K562 (cell line): ENCODE results near the gene DNASE1L3. TPM values are rescaled to one million over a fixed set of nuclear protein-coding genes. Genes with fewer than 3 reads are reported as not detected.
A peak's percentile ranks its signal among the peaks of the same experiment; 100 is the strongest.

Experiments
- ATAC-seq: fragments of 200-7000 bp; cut with Tn5 transposase; 3 replicates; pipeline ENCODE4 v1.9.1; 2020; ENCODE audit warnings: moderate library complexity
- BruUV-seq: library from RNA; stranded (reverse); fragments of 400-500 nt; replicated peaks from 2 replicates; lab custom pipeline; 2021; lab: Mats Ljungman, UMichigan
- CTCF ChIA-PET: fragments of 300-600 bp; formaldehyde crosslinking; extraction: SDS; loops from one replicate; lab custom pipeline; 2021; ENCODE audit warnings: low intra/inter-chr PET ratio; lab: Yijun Ruan, JAX
- POLR2A ChIA-PET: fragments of 300-600, 350-650 bp; sonication (Branson Sonifier 250); formaldehyde crosslinking; extraction: SDS; loops from one replicate; lab custom pipeline; 2021; ENCODE audit warnings: antibody characterized with exemption, inconsistent platforms; lab: Yijun Ruan, JAX
- DNase-seq, 4 experiments: peaks; one replicate each; pipeline versions ENCODE4 v3.0.0 to v3.0.0-alpha.2; 2011 to 2018; ENCODE audit warnings: low spot score in 3 of 4, mixed read lengths in 3 of 4; ENCODE audit errors: extremely low read depth in 1 of 4
- FAIRE-seq: peaks from 2 replicates; lab custom pipeline; 2011; peaks lifted over from hg19 to GRCh38; lab: Jason Lieb, UNC
- H2AFZ ChIP-seq: 2 replicates; pipeline ENCODE4 v1.6.0; 2011; ENCODE audit warnings: low read depth, low read length, control low read depth, inconsistent platforms
- H3K27ac ChIP-seq: fragments of 200-600 bp; 3 replicates; pipeline ENCODE4 v1.8.0; 2011; ENCODE audit warnings: low read depth, mild to moderate bottlenecking, control low read depth, inconsistent platforms, low read length, moderate library complexity, mixed read lengths; ENCODE audit errors: extremely low read depth
- H3K27me3 ChIP-seq, 2 experiments: fragments of 300-600 bp in 1 of 2; 2 replicates in 1 of 2; 3 replicates in 1 of 2; pipeline versions ENCODE4 v1.6.0 to v1.8.0; 2011; ENCODE audit warnings: inconsistent platforms in 2 of 2, low read length in 2 of 2, mild to moderate bottlenecking in 1 of 2, mixed read lengths in 1 of 2, moderate library complexity in 1 of 2; ENCODE audit not compliant: control insufficient read depth in 2 of 2, insufficient read depth in 2 of 2
- H3K36me3 ChIP-seq: fragments of 300-600 bp; 3 replicates; pipeline ENCODE4 v1.8.0; 2011; ENCODE audit warnings: mild to moderate bottlenecking, low read length, inconsistent platforms; ENCODE audit not compliant: control insufficient read depth, insufficient read depth
- H3K4me1 ChIP-seq, 2 experiments: fragments of 200-600 bp in 1 of 2; replicated peaks in 1 of 2; 2 replicates in 1 of 2; 3 replicates in 1 of 2; pipeline versions ENCODE4 v1.5.1 to v1.8.0; 2011; ENCODE audit warnings: inconsistent platforms in 2 of 2, low read length in 2 of 2, mild to moderate bottlenecking in 1 of 2, mixed read lengths in 1 of 2, moderate library complexity in 1 of 2; ENCODE audit not compliant: control insufficient read depth in 2 of 2, insufficient read depth in 2 of 2
- H3K4me2 ChIP-seq: 2 replicates; pipeline ENCODE4 v1.6.1; 2011; ENCODE audit warnings: low read length, control low read depth, inconsistent platforms, mixed read lengths; ENCODE audit not compliant: insufficient read depth
- H3K4me3 ChIP-seq: fragments of 200-600 bp; sonication (generic), shearing (Covaris generic); 2 replicates; pipeline ENCODE4 v1.5.1; 2016; ENCODE audit warnings: control low read depth, inconsistent platforms
- H3K79me2 ChIP-seq: fragments of 200-600 bp; 3 replicates; pipeline ENCODE4 v1.8.0; 2011; ENCODE audit warnings: low read length, inconsistent platforms; ENCODE audit not compliant: control insufficient read depth, insufficient read depth
- H3K9ac ChIP-seq, 2 experiments: 2 replicates each; pipeline versions ENCODE4 v1.6.0 to v1.6.1; 2011; ENCODE audit warnings: low read depth in 2 of 2, low read length in 2 of 2, control low read depth in 1 of 2, inconsistent platforms in 1 of 2, mild to moderate bottlenecking in 1 of 2, mixed read lengths in 1 of 2; ENCODE audit not compliant: insufficient read depth in 1 of 2
- H3K9me1 ChIP-seq: one replicate; pipeline ENCODE4 v1.6.0; 2011; ENCODE audit warnings: inconsistent platforms, mild to moderate bottlenecking, low read length, moderate library complexity; ENCODE audit not compliant: control insufficient read depth, insufficient read depth
- H3K9me3 ChIP-seq: replicated peaks from 2 replicates; pipeline ENCODE4 v1.5.1; 2011; ENCODE audit warnings: low read depth, low read length, inconsistent platforms; ENCODE audit not compliant: control insufficient read depth, insufficient read depth
- H4K20me1 ChIP-seq: replicated peaks from 2 replicates; pipeline ENCODE4 v1.6.1; 2011; ENCODE audit warnings: low read length, inconsistent platforms, mixed read lengths; ENCODE audit not compliant: control insufficient read depth, insufficient read depth
- ATF7 ChIP-seq: fragments of 450-650 bp; IDR thresholded peaks from 2 replicates; pipeline ENCODE4 v1.7.1; 2014; ENCODE audit warnings: mild to moderate bottlenecking, moderate library complexity
- BCOR ChIP-seq: fragments of 450-650 bp; IDR thresholded peaks from 2 replicates; pipeline ENCODE4 v1.6.1; 2016
- DDX20 ChIP-seq: fragments of 450-650 bp; IDR thresholded peaks from 2 replicates; pipeline ENCODE4 v1.6.1; 2016; ENCODE audit warnings: missing genetic modification characterization, low read depth, mild to moderate bottlenecking, missing compliant biosample characterization, moderate library complexity
- ETV6 ChIP-seq, 3 experiments: fragments of 150-350 bp in 1 of 3; sonication (generic) in 1 of 3; formaldehyde crosslinking in 1 of 3; IDR thresholded peaks; 2 replicates each; pipeline versions ENCODE4 v1.6.1 to v1.8.0; 2014 to 2022; ENCODE audit warnings: borderline replicate concordance in 2 of 3, low read depth in 2 of 3, antibody characterized with exemption in 1 of 3, low read length in 1 of 3, mild to moderate bottlenecking in 1 of 3, missing genetic modification reagents in 1 of 3
- FOXO4 ChIP-seq: fragments of 450-650 bp; formaldehyde crosslinking; IDR thresholded peaks from 2 replicates; pipeline ENCODE4 v1.4.0; 2020; ENCODE audit warnings: mild to moderate bottlenecking, moderate library complexity
- HDAC1 ChIP-seq, 2 experiments: fragments of 450-650 bp; IDR thresholded peaks; 2 replicates each; pipeline ENCODE4 v1.6.1; 2016 to 2017; ENCODE audit warnings: inconsistent platforms in 1 of 2, mild to moderate bottlenecking in 1 of 2, moderate library complexity in 1 of 2
- KDM1A ChIP-seq, 2 experiments: fragments of 450-650 bp; IDR thresholded peaks; 2 replicates each; pipeline ENCODE4 v1.6.1; 2016; ENCODE audit warnings: mild to moderate bottlenecking in 2 of 2
- NCOR1 ChIP-seq: fragments of 450-650 bp; IDR thresholded peaks from 2 replicates; pipeline ENCODE4 v1.6.1; 2016; ENCODE audit warnings: mild to moderate bottlenecking, moderate library complexity
- NFYB ChIP-seq: IDR thresholded peaks from 2 replicates; pipeline ENCODE4 v1.6.1; 2011; ENCODE audit warnings: mild to moderate bottlenecking, moderate library complexity; ENCODE audit not compliant: insufficient read length; ENCODE audit errors: extremely low read depth
- PRPF4 ChIP-seq: fragments of 200-400 bp; formaldehyde crosslinking; IDR thresholded peaks from one replicate; pipeline ENCODE4 v1.6.1; 2017; ENCODE audit warnings: low read length, low read depth, mild to moderate bottlenecking; ENCODE audit not compliant: insufficient read depth, poor library complexity, severe bottlenecking
- RBM14 ChIP-seq: fragments of 200-400 bp; formaldehyde crosslinking; IDR thresholded peaks from 2 replicates; pipeline ENCODE4 v1.6.1; 2018; ENCODE audit warnings: low read depth, mild to moderate bottlenecking, low read length, moderate library complexity, borderline replicate concordance; ENCODE audit not compliant: insufficient read depth
- RBM25 ChIP-seq: fragments of 200-400 bp; formaldehyde crosslinking; IDR thresholded peaks from 2 replicates; pipeline ENCODE4 v1.6.1; 2018; ENCODE audit warnings: low read length, low read depth, moderate library complexity; ENCODE audit not compliant: severe bottlenecking
- SMARCA5 ChIP-seq: fragments of 450-650 bp; IDR thresholded peaks from 2 replicates; pipeline ENCODE4 v1.6.1; 2016
- ZBTB34 ChIP-seq: fragments of 250-450 bp; sonication (Bioruptor Pico); IDR thresholded peaks from 2 replicates; pipeline ENCODE4 v1.8.0; 2021; ENCODE audit warnings: mild to moderate bottlenecking, moderate library complexity
- ZNF197 ChIP-seq: fragments of 200-800 bp; sonication (Bioruptor generic); IDR thresholded peaks from 2 replicates; pipeline ENCODE4 v1.6.1; 2016; ENCODE audit warnings: low read depth, missing genetic modification characterization, missing compliant biosample characterization
- ZNF23 ChIP-seq: fragments of 250-450 bp; sonication (Bioruptor Pico); IDR thresholded peaks from 2 replicates; pipeline ENCODE4 v1.4.0; 2020; ENCODE audit warnings: mild to moderate bottlenecking
- WGBS: fragments of 100-300 bp; shearing (Covaris generic); methylation state at CpG from one replicate; pipeline ENCODE4 v1.1.6; 2016; ENCODE audit warnings: low coverage, mixed read lengths; ENCODE audit not compliant: insufficient coverage; ENCODE audit errors: missing lambda C conversion rate; 5-methylcytosine and 5-hydroxymethylcytosine counted together
- in situ Hi-C: fragments of 300-500 bp; cut with MboI; formaldehyde crosslinking; loops from 4 replicates; pipeline ENCODE4 v1.15.0; 2018; ENCODE audit warnings: inconsistent platforms, mixed read lengths
- intact Hi-C: fragments of 100-400 bp; cut with micrococcal nuclease; formaldehyde crosslinking; loops from 2 replicates; pipeline ENCODE4 v1.14.2; 2022
- polyA plus RNA-seq, 8 experiments: library from polyadenylated mRNA; depleted of rRNA in 4 of 8; stranded (reverse) in 5 of 8; unstranded in 3 of 8; fragments of >200 nt; fragmentation: Nextera tagmentation in 2 of 8; fragmentation: Illumina TruSeq in 1 of 8; extraction: Ambion mirVana in 2 of 8; extraction: Trizol in 1 of 8; gene quantifications; 2 replicates each; pipeline versions ENCODE4 v1.2.1 to v1.2.3, GENCODE V29; 2011 to 2014; ENCODE audit warnings: inconsistent platforms in 1 of 8, missing spikeins in 1 of 8
- total RNA-seq, 7 experiments: library from RNA; depleted of rRNA in 6 of 7; stranded (reverse); fragments of >200 nt in 6 of 7; fragmentation: Illumina TruSeq in 2 of 7; extraction: Trizol in 2 of 7; gene quantifications; 2 replicates each; pipeline versions ENCODE4 v1.2.1 to v1.2.3, GENCODE V29; 2011 to 2021; ENCODE audit warnings: low replicate concordance in 1 of 7
- TF ChIP-seq, protein P1 (sequence below): fragments of 450-650 bp; formaldehyde crosslinking; IDR thresholded peaks from 2 replicates; pipeline ENCODE4 v1.4.0; 2020; ENCODE audit warnings: mild to moderate bottlenecking, moderate library complexity

Gene DNASE1L3
- total and polyA plus RNA-seq, 9 of the 15 experiments (the other 6 are each of a cell fraction or from before 2014, with no cell fraction given), result 0.06 TPM; not detected in 8

DNA sequence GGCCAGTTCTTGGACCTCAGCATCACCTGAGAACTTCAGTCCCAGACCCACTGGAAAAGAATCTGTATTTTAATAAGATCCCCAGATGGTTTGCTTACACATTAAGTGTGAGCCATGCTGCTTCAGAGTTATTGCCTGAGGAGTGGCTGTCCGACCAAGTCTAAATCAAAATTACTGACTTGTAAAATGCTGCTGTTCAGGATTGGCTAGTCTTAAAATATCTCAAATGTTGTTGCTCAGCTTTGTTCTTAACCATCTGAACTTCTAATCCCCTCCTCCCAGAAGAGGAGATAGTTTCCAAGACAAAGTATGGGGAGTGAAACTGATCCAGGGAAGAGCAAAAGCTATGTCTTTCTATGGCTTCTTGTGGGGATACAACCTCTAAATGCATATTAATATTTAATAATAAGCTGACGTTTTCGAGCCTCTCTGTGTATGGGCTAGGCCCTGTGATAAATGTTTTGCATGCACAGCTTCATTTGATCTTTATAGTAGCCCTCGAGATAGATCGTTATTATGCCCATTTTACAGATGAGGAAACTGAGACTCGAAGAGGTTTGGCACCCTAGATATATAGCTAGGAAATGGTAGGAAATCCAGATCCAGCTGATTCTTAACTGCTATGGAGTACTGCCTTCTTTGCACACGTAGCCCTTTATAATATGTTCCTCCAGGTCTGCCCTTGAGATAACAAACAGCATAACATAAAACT lies 52.2 kb downstream of the DNASE1L3 start:
- Histone ChIP-seq H2AFZ (no peak overlapping the region), H3K4me2 (no peak overlapping the region), H3K9me3 (no peaks in the 10 kb centered on the region), H3K27me3 (no peaks in the 10 kb centered on the region), H3K79me2 (no peaks in the 10 kb centered on the region), H3K9ac (no peak overlapping the region), H3K9me1 (no peaks in the 10 kb centered on the region), H3K36me3 (peaks cover 42% of the 10 kb centered on the region; the same call in 2 of the 3 replicates), H4K20me1 (no peaks in the 10 kb centered on the region), H3K27ac (no peak overlapping the region), H3K4me1 (peaks cover 16 to 20% of the 10 kb centered on the region in 2 experiments; a peak in 4 of 5 replicates), H3K4me3 (no peak overlapping the region)
- no TSS peak for BruUV-seq
- ChIA-PET CTCF (no interaction called here), POLR2A (interaction anchor here (0.6 to 1.2 kb wide), 2 partner anchors 11 to 20 kb away, joined by 3 to 4 read pairs; no protein-coding TSS in a partner anchor)
- 72% methylated on average over 7 of the region's 7 CpGs for WGBS
- no peak for DNase-seq
- ATAC-seq, result no peak
- in situ Hi-C loops, result loop anchor here (25.0 kb wide), 1 partner anchor 146 kb away; the partner anchor contains the start of gene FLNB
- no peak for FAIRE-seq
- intact Hi-C loops, result no loop called here
- TF ChIP-seq SMARCA5, result 0 out of 2 replicates have a peak, but pooled peaks have one; percentile 32
- TF ChIP-seq ZNF23 (CRISPR knock-in tag), result no peak
- no peak for TF ChIP-seq RBM14
- TF ChIP-seq ZNF197 (CRISPR knock-in tag), result no peak
- TF ChIP-seq, protein P1, sequence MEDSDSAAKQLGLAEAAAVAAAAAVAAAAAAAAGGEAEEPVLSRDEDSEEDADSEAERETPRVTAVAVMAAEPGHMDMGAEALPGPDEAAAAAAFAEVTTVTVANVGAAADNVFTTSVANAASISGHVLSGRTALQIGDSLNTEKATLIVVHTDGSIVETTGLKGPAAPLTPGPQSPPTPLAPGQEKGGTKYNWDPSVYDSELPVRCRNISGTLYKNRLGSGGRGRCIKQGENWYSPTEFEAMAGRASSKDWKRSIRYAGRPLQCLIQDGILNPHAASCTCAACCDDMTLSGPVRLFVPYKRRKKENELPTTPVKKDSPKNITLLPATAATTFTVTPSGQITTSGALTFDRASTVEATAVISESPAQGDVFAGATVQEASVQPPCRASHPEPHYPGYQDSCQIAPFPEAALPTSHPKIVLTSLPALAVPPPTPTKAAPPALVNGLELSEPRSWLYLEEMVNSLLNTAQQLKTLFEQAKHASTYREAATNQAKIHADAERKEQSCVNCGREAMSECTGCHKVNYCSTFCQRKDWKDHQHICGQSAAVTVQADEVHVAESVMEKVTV, result no peak
- peak; percentile 73; the same call in 1 of the 2 replicates for TF ChIP-seq BCOR
- peak; percentile 41 to 74; a peak in 2 of 4 replicates for TF ChIP-seq KDM1A (IDR thresholded peaks at IDR 0.05)
- TF ChIP-seq ZBTB34 (CRISPR knock-in tag), result no peak
- TF ChIP-seq NFYB, result no peak
- no peak for TF ChIP-seq ATF7
- TF ChIP-seq HDAC1 (IDR thresholded peaks at IDR 0.05), result no peak
- TF ChIP-seq PRPF4, result no peak
- TF ChIP-seq DDX20 (tag), result no peak
- no peak for TF ChIP-seq FOXO4 (CRISPR knock-in tag)
- TF ChIP-seq RBM25, result peak; percentile 93
- TF ChIP-seq ETV6 (IDR thresholded peaks at IDR 0.05; ENCODE audit: borderline replicate concordance in 1 of 2, low read depth in 2 of 2, low read length in 1 of 2), result no peak
- no peak for TF ChIP-seq ETV6 (CRISPR knock-in tag; IDR thresholded peaks at IDR 0.05; ENCODE audit: borderline replicate concordance)
- no peak for TF ChIP-seq NCOR1
